Activated T-cell treated with anti-CD3 and anti-CD28 coated beads, Interleukin-2, amount 50 U/mL, for 4 hours (primary cell): ENCODE results near the gene MUC21. TPM values are rescaled to one million over a fixed set of nuclear protein-coding genes. Genes with fewer than 3 reads are reported as not detected.
A peak's percentile ranks its signal among the peaks of the same experiment; 100 is the strongest.
"Not testable (repeated sequence)": the region's sequence is repeated elsewhere in the genome, so short reads cannot be mapped to it uniquely, and the experiment has no call there.

Experiments used
- ATAC-seq, 2 donors: fragments of 200-7000 bp; cut with Tn5 transposase; one replicate each; pipeline ENCODE4 v1.10.0; 2021
- DNase-seq: peaks from one replicate; pipeline ENCODE4 v3.0.0-alpha.2; 2020
- H3K27me3 Mint-ChIP-seq: one replicate; pipeline ENCODE4 v1.8.0; 2021; ENCODE audit warnings: low read depth, mixed read lengths
- H3K36me3 Mint-ChIP-seq: one replicate; pipeline ENCODE4 v1.8.0; 2022; ENCODE audit warnings: mixed read lengths; ENCODE audit not compliant: insufficient read depth
- H3K4me1 Mint-ChIP-seq: one replicate; pipeline ENCODE4 v1.8.0; 2021; ENCODE audit warnings: low read depth, mixed read lengths
- H3K4me3 Mint-ChIP-seq: one replicate; pipeline ENCODE4 v1.8.0; 2021; ENCODE audit warnings: mild to moderate bottlenecking, moderate library complexity, mixed read lengths
- H3K9me3 Mint-ChIP-seq: one replicate; pipeline ENCODE4 v1.8.0; 2021; ENCODE audit warnings: mixed read lengths
- total RNA-seq, 3 donors: library from RNA; stranded (reverse); gene quantifications; one replicate each; pipeline ENCODE4 v1.2.1, GENCODE V29; 2021

MUC21 gene
- total RNA-seq, 3 donors from 2014 or later: not detected

GRCh38 chr6:30957716-30958115 lies 25.8 kb upstream of the MUC21 start:
- DNase-seq (no peak), ATAC-seq (no peak)
- Mint-ChIP-seq H3K4me1 (peaks cover 15% of the 10 kb centered on the region), H3K4me3 (no peak overlapping the region), H3K9me3 (no peaks in the 10 kb centered on the region), H3K36me3 (no peaks in the 10 kb centered on the region), H3K27me3 (peaks cover 17% of the 10 kb centered on the region)

- Mint-ChIP-seq H3K27me3 (peaks cover 29% of the 10 kb centered on the region), H3K36me3 (no peaks in the 10 kb centered on the region), H3K9me3 (no peaks in the 10 kb centered on the region), H3K4me1 (peaks cover 12% of the 10 kb centered on the region), H3K4me3 (no peak overlapping the region)
- DNase-seq (no peak), ATAC-seq (no peak)
These were observed 22.4 kb upstream of the MUC21 start for GRCh38 chr6:30960907-30961673.

GRCh38 chr6:30962716-30963115 lies 20.8 kb upstream of the MUC21 start:
- Mint-ChIP-seq H3K4me3 (no peak overlapping the region), H3K27me3 (peaks cover 31% of the 10 kb centered on the region), H3K36me3 (no peaks in the 10 kb centered on the region), H3K9me3 (no peaks in the 10 kb centered on the region), H3K4me1 (peaks cover 10% of the 10 kb centered on the region)
- ATAC-seq (no peak), DNase-seq (no peak)

GRCh38 chr6:30963641-30964040 lies 19.9 kb upstream of the MUC21 start:
- DNase-seq: no peak
- H3K27me3 Mint-ChIP-seq: peaks cover 26% of the 10 kb centered on the region
- H3K9me3 Mint-ChIP-seq: no peaks in the 10 kb centered on the region
- H3K36me3 Mint-ChIP-seq: no peaks in the 10 kb centered on the region
- peaks cover 10% of the 10 kb centered on the region for H3K4me1 Mint-ChIP-seq
- H3K4me3 Mint-ChIP-seq: no peak overlapping the region
- no peak for ATAC-seq

- Mint-ChIP-seq H3K4me3 (no peak overlapping the region), H3K36me3 (no peaks in the 10 kb centered on the region), H3K27me3 (peaks cover 26% of the 10 kb centered on the region), H3K9me3 (no peaks in the 10 kb centered on the region), H3K4me1 (peaks cover 10% of the 10 kb centered on the region)
- DNase-seq (no peak), ATAC-seq (peak in 1 of 2 donors; percentile 41)
These were observed 19.4 kb upstream of the MUC21 start for GRCh38 chr6:30964075-30964474.

- H3K36me3 Mint-ChIP-seq: no peaks in the 10 kb centered on the region
- H3K4me1 Mint-ChIP-seq: peaks cover 10% of the 10 kb centered on the region
- peaks cover 26% of the 10 kb centered on the region for H3K27me3 Mint-ChIP-seq
- H3K9me3 Mint-ChIP-seq: no peaks in the 10 kb centered on the region
- ATAC-seq: peak in 1 of 2 donors; percentile 18
- no peak for DNase-seq
- H3K4me3 Mint-ChIP-seq: no peak overlapping the region
These were observed 18.3 kb upstream of the MUC21 start for GRCh38 chr6:30965140-30965601.

GRCh38 chr6:30966154-30966553 lies 17.4 kb upstream of the MUC21 start:
- no peak for DNase-seq
- no peak overlapping the region for H3K4me3 Mint-ChIP-seq
- peaks cover 10% of the 10 kb centered on the region for H3K4me1 Mint-ChIP-seq
- H3K36me3 Mint-ChIP-seq: no peaks in the 10 kb centered on the region
- ATAC-seq: no peak
- H3K27me3 Mint-ChIP-seq: peaks cover 23% of the 10 kb centered on the region
- no peaks in the 10 kb centered on the region for H3K9me3 Mint-ChIP-seq

GRCh38 chr6:30969171-30969570 lies 14.3 kb upstream of the MUC21 start:
- not testable (repeated sequence) for H3K36me3 Mint-ChIP-seq, H3K9me3 Mint-ChIP-seq, H3K4me1 Mint-ChIP-seq, H3K4me3 Mint-ChIP-seq, ATAC-seq, DNase-seq
- H3K27me3 Mint-ChIP-seq: peaks cover 23% of the 10 kb centered on the region

GRCh38 chr6:30970946-30971345 lies 12.6 kb upstream of the MUC21 start:
- Mint-ChIP-seq H3K4me3 (no peak overlapping the region), H3K9me3 (no peaks in the 10 kb centered on the region), H3K4me1 (no peaks in the 10 kb centered on the region), H3K36me3 (no peaks in the 10 kb centered on the region), H3K27me3 (peaks cover 9% of the 10 kb centered on the region)
- no peak for DNase-seq
- ATAC-seq: no peak

GRCh38 chr6:30972816-30973215 lies 10.7 kb upstream of the MUC21 start:
- peaks cover 6% of the 10 kb centered on the region for H3K27me3 Mint-ChIP-seq
- no peak for ATAC-seq
- H3K4me3 Mint-ChIP-seq: no peak overlapping the region
- no peaks in the 10 kb centered on the region for H3K36me3 Mint-ChIP-seq
- no peaks in the 10 kb centered on the region for H3K4me1 Mint-ChIP-seq
- H3K9me3 Mint-ChIP-seq: no peaks in the 10 kb centered on the region
- no peak for DNase-seq

GRCh38 chr6:30974490-30975252 lies 8.8 kb upstream of the MUC21 start:
- no peaks in the 10 kb centered on the region for H3K36me3 Mint-ChIP-seq
- H3K4me3 Mint-ChIP-seq: no peak overlapping the region
- DNase-seq (no peak), ATAC-seq (no peak)
- no peaks in the 10 kb centered on the region for H3K4me1 Mint-ChIP-seq
- peaks cover 6% of the 10 kb centered on the region for H3K27me3 Mint-ChIP-seq
- no peaks in the 10 kb centered on the region for H3K9me3 Mint-ChIP-seq

- ATAC-seq (no peak), DNase-seq (no peak)
- Mint-ChIP-seq H3K9me3 (no peaks in the 10 kb centered on the region), H3K4me1 (no peaks in the 10 kb centered on the region), H3K27me3 (peaks cover 28% of the 10 kb centered on the region), H3K4me3 (no peak overlapping the region), H3K36me3 (no peaks in the 10 kb centered on the region)
These were observed 4.4 kb upstream of the MUC21 start for GRCh38 chr6:30979141-30979540.

- Mint-ChIP-seq H3K9me3 (no peaks in the 10 kb centered on the region), H3K27me3 (peaks cover 28% of the 10 kb centered on the region)
- no peak for ATAC-seq
These were observed 3.8 kb upstream of the MUC21 start for GRCh38 chr6:30979690-30980089.

GRCh38 chr6:30981942-30982772 lies 1.4 kb upstream of the MUC21 start:
- H3K4me3 Mint-ChIP-seq: no peak overlapping the region

More at GRCh38 chr6:30979690-30980089, 3.8 kb upstream of the MUC21 start:
- Mint-ChIP-seq H3K4me1 (no peaks in the 10 kb centered on the region), H3K4me3 (no peak overlapping the region), H3K36me3 (no peaks in the 10 kb centered on the region)
- DNase-seq: no peak

More at GRCh38 chr6:30981942-30982772, 1.4 kb upstream of the MUC21 start:
- H3K27me3 Mint-ChIP-seq: peaks cover 28% of the 10 kb centered on the region
- H3K4me1 Mint-ChIP-seq: no peaks in the 10 kb centered on the region
- H3K9me3 Mint-ChIP-seq: no peaks in the 10 kb centered on the region
- no peak for DNase-seq
- H3K36me3 Mint-ChIP-seq: no peaks in the 10 kb centered on the region
- no peak for ATAC-seq
